T-helper 2 cell (primary cell): ENCODE measurements around the gene TENM4.
A peak's percentile ranks its signal among the peaks of the same experiment; 100 is the strongest.

Experiments used
- DNase-seq, 5 experiments: peaks; one replicate each; pipeline versions ENCODE4 v3.0.0 to v3.0.0-alpha.2; 2012 to 2022

Gene TENM4

GRCh38 chr11:79045018-79045799, 395.6 kb downstream of the TENM4 start:
- DNase-seq = no peak

GRCh38 chr11:79044201-79044600, 396.6 kb downstream of the TENM4 start:
- DNase-seq = no peak

DNA sequence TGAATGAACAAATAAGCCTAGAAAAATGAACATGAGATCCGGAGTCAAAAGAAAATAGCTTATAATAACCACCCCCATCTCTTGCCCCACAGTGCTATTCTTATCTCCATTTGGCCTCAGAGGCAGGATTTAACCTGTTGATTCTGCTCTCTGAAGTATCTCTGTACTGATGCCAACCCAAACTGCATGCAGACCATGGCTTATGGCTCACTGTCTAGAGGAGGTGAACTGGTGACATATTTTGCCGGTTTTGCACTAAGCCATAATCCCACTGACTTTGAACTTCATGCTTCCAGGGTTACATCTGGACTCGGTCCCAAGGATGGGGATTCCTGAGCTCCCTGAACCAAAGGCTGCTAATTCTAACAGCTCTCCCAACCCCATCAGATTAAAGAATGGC, 397.1 kb downstream of the TENM4 start:
- DNase-seq = no peak

DNA sequence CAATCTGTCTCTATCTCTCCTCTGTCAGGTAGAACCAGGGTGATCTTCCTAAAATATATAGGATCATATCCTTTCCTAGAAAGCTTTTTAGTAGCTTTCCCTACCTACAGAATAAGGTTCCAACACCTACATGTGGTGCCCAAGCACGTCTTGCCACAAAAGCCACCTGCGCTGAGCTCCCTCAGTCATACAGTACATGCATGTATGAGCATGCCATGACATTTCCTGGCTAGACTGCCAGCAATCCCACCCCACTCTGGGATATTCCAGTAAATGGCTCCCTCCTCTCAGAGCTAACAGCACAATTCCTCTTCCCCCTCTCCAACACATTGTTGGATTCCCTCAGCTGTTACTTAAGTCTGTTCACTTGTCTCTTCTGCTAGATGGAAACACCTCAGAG, 398.0 kb downstream of the TENM4 start:
- no peak for DNase-seq

- DNase-seq = no peak
Observed at GRCh38 chr11:79040348-79040747, 400.5 kb downstream of the TENM4 start.

DNA sequence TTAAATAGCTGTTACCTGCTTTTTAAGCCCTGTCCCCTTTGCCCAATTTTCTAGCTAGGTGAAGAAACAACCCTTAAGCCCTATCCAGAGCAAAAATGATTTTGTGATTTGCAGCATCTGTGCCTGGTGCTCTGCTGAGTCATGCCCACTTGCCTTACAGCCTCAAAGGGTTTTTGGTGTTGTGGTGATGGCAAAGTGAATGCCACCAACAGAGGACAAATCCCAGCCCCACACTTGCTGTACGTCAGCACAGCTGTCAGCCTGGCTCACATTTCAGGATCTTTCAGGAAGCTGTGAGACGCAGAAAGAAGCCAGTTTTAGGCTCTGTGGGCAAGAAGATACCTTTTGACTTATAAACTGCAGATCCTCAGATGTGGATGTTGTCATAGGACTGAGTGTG, 401.7 kb downstream of the TENM4 start:
- no peak for DNase-seq

- no peak for DNase-seq
Observed at GRCh38 chr11:79035881-79036280, 404.9 kb downstream of the TENM4 start.

GRCh38 chr11:79033833-79034232, 407.0 kb downstream of the TENM4 start:
- no peak for DNase-seq

GRCh38 chr11:79030448-79030847, 410.4 kb downstream of the TENM4 start:
- DNase-seq = no peak

DNA sequence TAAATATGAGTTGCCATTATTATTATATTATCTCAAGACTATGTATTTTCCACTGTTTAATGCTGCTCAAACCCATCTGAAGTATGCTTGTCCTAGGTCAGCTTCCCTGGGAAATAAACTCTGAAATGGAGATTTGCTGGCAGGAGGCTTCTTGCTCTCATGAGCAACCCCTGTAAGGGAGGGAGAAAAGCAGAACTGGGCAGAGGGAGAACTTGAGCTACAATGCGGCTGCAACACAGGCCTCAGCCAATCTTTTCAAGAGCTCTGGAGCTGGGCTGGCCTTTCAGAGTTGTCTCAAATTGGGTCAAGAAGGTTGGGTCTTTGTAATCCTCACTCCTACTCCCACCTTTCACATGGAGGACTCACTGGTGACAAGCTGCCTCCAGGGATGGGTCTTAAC, 412.6 kb downstream of the TENM4 start:
- no peak for DNase-seq

GRCh38 chr11:79026803-79027445, 413.9 kb downstream of the TENM4 start:
- DNase-seq = no peak

DNA sequence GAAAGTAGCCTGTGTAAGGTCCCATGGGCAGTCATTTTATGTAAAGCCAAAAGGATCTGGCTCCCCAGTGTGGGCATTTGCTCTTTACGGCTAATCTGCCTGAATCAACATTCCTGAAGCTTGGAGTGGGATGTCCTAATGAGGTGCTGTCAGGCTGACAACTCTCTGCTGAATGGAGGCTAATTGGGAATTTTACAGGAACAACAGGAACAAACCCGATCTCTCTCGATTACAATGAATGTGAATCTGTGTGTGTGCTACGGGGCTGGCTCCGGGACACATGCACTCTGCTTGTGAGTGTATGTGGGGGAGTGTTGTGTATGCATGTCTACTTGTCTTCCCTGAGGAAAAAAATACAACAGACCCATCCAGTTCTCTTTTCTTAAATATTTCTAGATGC, 415.2 kb downstream of the TENM4 start:
- DNase-seq = no peak

- no peak for DNase-seq
Observed at GRCh38 chr11:79025097-79025496, 415.7 kb downstream of the TENM4 start.

- no peak for DNase-seq
Observed at GRCh38 chr11:79022265-79022664, 418.6 kb downstream of the TENM4 start.

DNA sequence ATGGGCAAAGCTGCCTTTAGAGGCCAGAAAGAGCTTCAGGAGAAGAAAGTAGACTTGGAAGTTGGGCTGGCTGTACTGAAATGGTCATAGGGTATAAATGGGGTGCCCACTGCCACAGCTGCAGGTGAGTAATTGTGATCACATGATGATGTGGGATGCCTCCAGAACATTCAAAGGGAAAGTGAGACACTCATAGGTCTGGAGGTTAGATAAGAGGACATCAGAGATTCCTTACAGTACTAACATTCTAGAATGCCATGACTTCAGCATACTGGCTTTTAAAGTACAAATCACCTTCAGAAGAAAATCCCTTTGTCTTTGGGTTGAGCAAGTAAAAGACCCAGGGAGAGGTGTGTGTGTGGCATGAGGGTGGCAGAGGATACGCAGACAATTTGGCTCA, 419.2 kb downstream of the TENM4 start:
- no peak for DNase-seq

- DNase-seq = no peak
Observed at GRCh38 chr11:79019975-79020374, 420.9 kb downstream of the TENM4 start.

- no peak for DNase-seq
Observed at GRCh38 chr11:79019277-79019676, 421.6 kb downstream of the TENM4 start.

- peak in 1 of 5 experiments; percentile 41 for DNase-seq
Observed at GRCh38 chr11:79018371-79018849, 422.4 kb downstream of the TENM4 start.

GRCh38 chr11:79017811-79018210, 423.0 kb downstream of the TENM4 start:
- DNase-seq = no peak

DNA sequence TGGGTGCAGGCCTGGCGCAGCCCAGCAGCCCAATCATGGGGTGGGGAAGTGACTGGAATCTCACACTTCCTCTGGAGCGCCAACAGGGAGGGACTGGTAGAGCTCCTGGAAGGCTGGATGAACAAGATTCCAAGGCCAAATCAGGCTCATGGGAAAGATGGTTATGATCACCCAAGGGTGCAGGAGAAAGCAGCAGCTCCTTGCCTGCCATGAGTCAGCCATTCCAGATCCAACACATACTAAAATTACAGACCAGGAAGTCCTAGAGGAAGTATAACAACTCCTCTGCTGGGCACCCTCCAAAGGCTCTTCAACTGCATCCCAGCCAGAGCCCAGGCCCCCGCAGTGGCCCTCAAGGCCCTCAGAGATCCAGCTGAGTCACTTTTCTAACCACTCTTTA, 427.3 kb downstream of the TENM4 start:
- DNase-seq = no peak

GRCh38 chr11:79011357-79011756, 429.5 kb downstream of the TENM4 start:
- DNase-seq = no peak

- DNase-seq = no peak
Observed at GRCh38 chr11:79007771-79008402, 432.9 kb downstream of the TENM4 start.

DNA sequence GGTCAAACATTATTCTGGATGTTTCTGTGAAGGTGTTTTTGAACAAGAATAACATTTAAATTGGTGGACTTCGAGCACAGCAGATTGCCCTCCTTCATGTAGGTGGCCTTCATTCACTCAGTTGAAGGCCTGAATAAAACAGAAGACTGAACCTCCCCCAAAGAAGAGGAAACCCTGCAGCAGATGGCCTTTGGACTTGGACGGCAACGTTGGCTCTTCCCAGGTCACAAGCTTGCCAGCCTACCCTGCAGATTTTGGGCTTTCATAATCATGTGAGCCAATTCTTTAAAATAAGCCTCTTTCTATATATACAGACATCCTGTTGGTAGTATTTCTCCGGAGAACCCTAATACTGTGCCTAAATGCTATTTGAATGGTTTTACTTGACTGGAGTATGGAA, 434.0 kb downstream of the TENM4 start:
- DNase-seq = no peak

DNA sequence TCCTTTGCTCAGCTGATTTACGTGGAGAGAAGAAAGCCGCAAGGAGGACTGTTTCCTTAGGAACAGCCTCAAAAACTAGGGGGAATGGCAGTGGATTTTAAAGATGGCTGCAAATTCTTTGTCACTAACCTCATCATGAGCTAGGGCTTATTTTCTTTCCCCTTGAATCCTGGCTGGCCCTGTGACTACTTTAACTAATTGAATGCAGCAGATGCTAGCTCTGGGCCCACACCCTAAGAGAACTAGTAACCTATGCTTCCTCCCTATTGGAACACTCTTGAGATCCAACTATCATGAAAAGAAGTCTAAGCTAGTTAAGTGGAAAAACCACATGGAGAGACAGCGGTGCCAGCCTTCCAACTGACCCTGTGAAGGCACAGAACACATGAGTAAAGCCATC, 444.8 kb downstream of the TENM4 start:
- DNase-seq = no peak
